ENCODE data around the gene TRIP12. TPM values are rescaled to one million over a fixed set of nuclear protein-coding genes. Genes with fewer than 3 reads are reported as not detected.

Gene TRIP12
- total RNA-seq, 1 experiment from 2014 or later: 175 TPM

GRCh38 chr2:229714736-229715541 lies 206.9 kb downstream of the TRIP12 start:
- H3K9me3 ChIP-seq (ENCODE audit: control insufficient read depth in 1 of 2, insufficient read depth in 1 of 2, low read depth in 1 of 2, low read length in 2 of 2): no peaks in the 10 kb centered on the region
- intact Hi-C loops (cut with micrococcal nuclease): loop anchor here (5.0 kb wide), 3 partner anchors 128 to 1033 kb away; no protein-coding TSS in a partner anchor
- DNase-seq (ENCODE audit: low read depth, low spot score) (no peak), ATAC-seq (peak; percentile 50)
- H3K9me2 ChIP-seq (ENCODE audit: insufficient read depth): no peaks in the 10 kb centered on the region
- no peak overlapping the region for H2AFZ ChIP-seq (ENCODE audit: low read depth, low read length, poor library complexity, severe bottlenecking)
- no peaks in the 10 kb centered on the region for H3K36me3 ChIP-seq (ENCODE audit: control insufficient read depth in 1 of 2, insufficient read depth in 2 of 2, low read length in 2 of 2)
- H3K4me3 ChIP-seq (replicated peaks in 1 of 2; ENCODE audit: low read depth in 1 of 2, low read length in 2 of 2): peak overlapping the region; percentile 19 to 33; a peak in 3 of 4 replicates
- ChIA-PET CTCF (interaction anchor here (1.2 kb wide), 1 partner anchor 284 kb away, joined by 4 read pairs; no protein-coding TSS in a partner anchor), RAD21 (ENCODE audit: low non-redundant PET in 1 of 2, low total read pairs in 2 of 2, uncharacterized antibody in 2 of 2, unreplicated experiment in 2 of 2) (no interaction called here), POLR2A (no interaction called here)
- H3K27ac ChIP-seq (ENCODE audit: low read depth, low read length): no peak overlapping the region
- H3K27me3 ChIP-seq (ENCODE audit: insufficient read depth, low read length): peaks cover 25% of the 10 kb centered on the region
- TF ChIP-seq REST (IDR thresholded peaks at IDR 0.05; ENCODE audit: low read depth): peak; percentile 71
- no peak for TF ChIP-seq FOSL1 (IDR thresholded peaks at IDR 0.05; ENCODE audit: low read depth)
- no TSS peak for BruUV-seq (replicated peaks)
- peak overlapping the region; percentile 74 for H3K4me2 ChIP-seq (ENCODE audit: low read length)
- no peaks in the 10 kb centered on the region for H4K20me1 ChIP-seq (ENCODE audit: insufficient read depth)
- no peak overlapping the region for H3K9ac ChIP-seq (ENCODE audit: low read length)
- H3K79me2 ChIP-seq (ENCODE audit: insufficient read depth, low read length): no peaks in the 10 kb centered on the region
- peaks cover 0 to 11% of the 10 kb centered on the region in 2 experiments; a peak in 2 of 4 replicates for H3K4me1 ChIP-seq (ENCODE audit: control insufficient read depth in 1 of 2, insufficient read depth in 2 of 2, low read length in 2 of 2)
